Measurements from ENCODE around the gene IFNL2.
"Not testable (repeated sequence)": the region's sequence is repeated elsewhere in the genome, so short reads cannot be mapped to it uniquely, and the experiment has no call there.

IFNL2 gene

DNA sequence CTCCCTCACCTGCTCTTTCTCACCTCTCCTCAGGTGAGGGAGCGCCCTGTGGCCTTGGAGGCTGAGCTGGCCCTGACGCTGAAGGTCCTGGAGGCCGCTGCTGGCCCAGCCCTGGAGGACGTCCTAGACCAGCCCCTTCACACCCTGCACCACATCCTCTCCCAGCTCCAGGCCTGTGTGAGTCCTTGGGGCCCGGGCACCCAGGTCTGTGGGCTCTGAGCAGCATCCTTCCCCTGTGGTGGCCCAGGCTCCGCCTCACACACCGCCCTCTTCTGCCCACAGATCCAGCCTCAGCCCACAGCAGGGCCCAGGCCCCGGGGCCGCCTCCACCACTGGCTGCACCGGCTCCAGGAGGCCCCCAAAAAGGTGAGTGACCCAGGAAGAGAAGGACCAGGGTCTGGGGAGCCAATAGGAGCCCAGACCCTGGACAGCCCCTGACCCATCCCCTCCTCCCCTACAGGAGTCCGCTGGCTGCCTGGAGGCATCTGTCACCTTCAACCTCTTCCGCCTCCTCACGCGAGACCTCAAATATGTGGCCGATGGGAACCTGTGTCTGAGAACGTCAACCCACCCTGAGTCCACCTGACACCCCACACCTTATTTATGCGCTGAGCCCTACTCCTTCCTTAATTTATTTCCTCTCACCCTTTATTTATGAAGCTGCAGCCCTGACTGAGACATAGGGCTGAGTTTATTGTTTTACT lies 29.9 kb downstream of the IFNL2 start:
- no peak for DNase-seq (ENCODE audit: low read depth)

DNA sequence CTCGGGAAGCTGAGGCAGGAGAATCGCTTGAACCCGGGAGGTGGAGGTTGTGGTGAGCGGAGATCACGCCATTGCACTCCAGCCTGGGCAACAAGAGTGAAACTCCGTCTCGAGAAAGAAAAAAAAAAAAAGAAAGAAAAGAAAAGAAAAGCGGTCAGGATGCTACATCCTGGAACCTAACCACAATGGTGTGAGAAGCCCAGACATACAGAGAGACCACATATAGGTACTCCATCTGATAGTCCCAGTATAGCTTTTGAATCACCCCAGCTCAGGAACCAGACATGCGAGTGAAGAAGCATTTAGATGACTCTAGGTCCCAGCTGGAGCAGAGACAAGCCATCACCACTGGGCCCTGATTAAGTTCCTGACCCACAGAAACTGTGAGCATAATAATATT lies 31.2 kb downstream of the IFNL2 start:
- no peak for DNase-seq (ENCODE audit: low read depth)

DNA sequence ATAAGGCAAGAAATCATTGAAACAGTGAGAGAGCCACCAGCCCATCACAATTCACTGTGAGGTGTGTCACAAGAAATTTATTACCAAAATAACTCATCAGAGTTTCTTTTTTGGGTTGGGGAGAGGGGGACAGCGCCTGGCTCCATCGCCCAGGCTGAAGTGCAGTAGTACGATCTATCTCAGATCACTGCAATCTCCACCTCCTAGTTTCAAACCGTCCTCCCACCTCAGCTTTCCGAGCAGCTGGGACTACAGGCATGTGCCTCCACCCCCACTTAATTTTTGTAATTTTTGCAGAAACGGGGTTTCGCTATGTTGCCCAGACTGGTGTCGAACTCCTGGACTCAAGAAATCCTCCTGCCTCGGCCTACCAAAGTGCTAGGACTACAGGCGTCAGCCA lies 31.6 kb downstream of the IFNL2 start:
- DNase-seq (ENCODE audit: low read depth) = no peak

GRCh38 chr19:39301021-39301420 lies 32.8 kb downstream of the IFNL2 start:
- DNase-seq (ENCODE audit: low read depth) = no peak

DNA sequence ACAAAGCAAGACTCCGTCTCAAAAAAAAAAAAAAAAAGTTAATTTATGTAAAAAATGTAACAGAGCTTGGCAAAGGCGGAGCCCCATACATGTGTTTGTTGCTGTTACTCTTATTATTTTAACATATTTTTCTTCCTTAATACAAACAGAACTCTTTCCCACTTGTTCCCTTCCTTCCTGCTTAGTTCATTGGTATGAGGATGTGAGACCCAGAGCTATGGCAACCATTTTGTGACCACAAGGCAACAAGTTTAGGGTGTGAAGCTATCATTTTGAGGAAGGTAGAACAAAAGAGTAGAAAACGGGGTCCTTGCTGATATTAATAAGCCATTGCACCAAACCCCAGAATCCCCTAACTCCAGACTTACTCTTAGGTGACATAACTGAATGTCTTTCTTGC lies 33.4 kb downstream of the IFNL2 start:
- DNase-seq (ENCODE audit: low read depth) = no peak

- no peak for DNase-seq (ENCODE audit: low read depth)
These were observed 35.4 kb downstream of the IFNL2 start for GRCh38 chr19:39303373-39304184.

DNA sequence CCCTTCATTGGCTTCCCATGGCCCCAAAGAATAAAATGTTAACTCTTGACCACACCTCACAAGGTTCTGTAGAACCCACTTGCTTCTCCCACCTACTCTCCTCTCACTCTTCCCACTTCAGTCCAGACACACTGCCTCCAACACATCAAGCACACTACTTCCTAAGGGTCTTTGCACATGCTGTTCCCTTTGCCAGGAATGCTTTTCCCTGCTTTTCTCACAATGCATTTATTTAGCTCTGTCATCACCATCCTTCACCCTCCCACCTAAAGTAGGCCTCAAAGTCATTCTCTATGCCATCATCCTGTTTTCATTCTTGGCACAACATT lies 36.0 kb downstream of the IFNL2 start:
- DNase-seq (ENCODE audit: low read depth) = no peak

GRCh38 chr19:39304701-39305571 lies 36.7 kb downstream of the IFNL2 start:
- no peak for DNase-seq (ENCODE audit: low read depth)

DNA sequence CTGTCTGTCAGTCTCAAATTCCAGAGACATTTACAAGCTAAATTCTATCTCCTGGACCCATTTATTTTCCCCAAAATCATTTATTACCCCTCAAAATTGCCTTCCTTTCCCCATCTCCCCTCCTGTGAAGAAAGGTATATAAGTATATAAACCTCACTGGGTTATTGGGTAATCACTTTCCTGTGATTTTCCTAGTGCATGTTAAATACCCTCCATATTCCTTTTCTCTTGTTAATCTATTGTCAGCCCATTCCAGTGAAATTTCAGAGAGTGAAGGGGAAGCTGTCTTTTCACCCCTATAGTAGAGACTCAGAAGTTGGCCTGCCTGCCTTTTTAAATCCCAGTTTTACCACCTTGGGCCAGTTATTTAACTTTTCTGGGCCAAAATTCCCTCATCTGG lies 37.9 kb downstream of the IFNL2 start:
- DNase-seq (ENCODE audit: low read depth) = no peak

DNA sequence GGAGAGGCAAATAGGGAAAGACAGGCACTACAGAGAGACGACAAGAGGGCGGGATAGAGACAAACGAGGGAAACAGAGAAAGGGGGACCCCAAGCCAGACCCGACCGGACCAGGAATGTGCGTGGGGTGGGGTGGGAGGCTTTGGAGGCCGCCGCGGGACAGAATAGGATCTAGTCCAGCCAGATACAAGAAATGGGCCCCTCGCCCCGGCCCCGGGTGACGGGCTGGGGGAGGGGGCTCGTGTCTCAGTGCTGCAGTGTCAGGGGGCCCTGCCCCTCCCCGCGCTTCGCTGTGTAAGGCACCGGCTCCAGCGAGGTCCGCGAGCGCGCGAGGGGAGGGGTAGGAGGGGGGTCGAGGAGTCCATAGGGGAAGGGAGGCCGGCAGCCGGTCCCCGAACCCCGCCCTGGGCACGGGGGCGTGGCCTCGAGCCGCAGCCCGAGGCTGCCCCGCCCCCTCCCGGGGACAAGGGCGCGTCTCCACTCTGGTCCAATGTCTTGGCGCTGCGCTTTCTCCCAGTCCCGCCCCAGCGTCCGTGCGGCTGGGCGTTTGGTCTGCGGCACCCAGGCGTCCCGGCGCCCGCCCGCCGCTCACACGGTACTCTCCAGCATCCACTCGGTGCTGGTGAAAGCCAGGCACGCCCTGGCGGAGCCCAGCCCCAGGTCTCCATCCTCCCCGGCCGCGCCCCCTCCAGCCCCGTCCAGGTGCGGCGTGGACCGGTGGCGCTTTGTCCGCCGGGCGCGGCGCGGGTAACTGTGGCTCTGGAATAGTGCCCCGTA lies 39.0 kb downstream of the IFNL2 start:
- no peak for DNase-seq (ENCODE audit: low read depth)

DNA sequence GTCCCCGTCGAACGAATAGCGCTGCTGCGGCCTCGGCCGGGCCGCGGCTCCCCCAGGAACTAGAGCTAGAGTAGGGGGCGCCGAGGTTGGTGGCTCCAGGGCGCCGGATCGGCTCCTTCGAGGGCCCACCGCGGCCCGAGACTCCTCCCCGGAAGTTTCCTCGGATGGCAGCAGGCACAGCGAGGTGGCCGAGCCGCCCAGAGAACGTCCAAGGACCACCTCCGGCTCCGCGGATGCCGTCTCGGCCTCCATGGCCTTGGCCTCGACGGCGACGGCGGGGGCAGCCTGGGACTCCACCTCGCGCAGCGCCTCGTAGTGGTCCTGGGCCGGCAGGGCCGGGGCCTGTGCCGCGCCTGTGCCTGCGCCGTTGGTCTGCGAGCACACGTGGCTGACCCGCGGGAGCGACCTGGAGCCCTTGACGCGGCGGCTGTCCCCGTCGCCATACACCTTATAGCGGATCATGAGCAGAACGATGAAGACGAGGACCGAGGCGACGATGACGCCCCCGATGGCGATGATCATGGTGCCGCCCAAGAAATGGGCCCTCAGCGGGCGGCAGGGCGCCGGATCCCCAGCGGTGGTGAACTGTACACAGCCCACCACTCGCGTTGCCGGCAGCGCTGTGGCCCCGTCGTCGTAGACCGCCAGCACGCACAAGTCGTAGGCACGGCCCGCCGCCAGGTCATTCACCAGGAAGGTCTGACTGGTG lies 39.8 kb downstream of the IFNL2 start:
- no peak for DNase-seq (ENCODE audit: low read depth)

DNA sequence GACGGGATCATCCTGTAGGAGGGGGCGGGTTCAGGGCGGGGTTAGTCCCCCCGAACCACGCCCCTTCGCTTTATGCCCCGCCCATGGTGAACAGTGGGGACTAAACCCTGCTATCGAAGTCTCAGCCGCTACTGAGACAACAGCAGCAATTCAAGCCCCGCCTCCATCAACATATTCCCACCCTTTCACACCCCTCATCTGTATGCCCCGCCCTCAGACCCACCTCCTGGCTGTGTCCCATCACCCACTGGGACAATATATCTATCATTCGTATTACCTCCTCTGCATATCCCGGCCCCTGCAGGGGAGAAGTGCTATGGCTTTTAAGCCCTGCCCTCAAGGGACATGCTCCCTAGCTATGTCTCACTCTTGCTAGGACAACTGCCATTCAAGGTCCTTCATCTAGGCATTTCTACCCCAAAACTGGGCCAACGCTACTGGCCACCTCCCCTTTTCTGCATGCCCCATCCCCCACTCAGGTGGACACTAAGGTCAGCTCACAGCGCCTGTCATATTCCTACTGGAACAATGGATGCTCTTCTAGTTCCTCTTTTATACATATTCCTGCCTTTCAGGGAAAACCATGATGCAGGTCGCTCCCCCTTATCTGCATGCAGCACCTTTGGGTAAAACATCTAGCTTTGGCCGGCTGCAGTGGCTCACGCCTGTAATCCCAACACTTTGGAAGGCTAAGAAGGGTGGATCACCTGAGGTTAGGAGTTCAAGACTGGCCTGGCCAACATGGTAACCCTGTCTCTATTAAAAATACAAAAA lies 40.5 kb downstream of the IFNL2 start:
- no peak for DNase-seq (ENCODE audit: low read depth)

DNA sequence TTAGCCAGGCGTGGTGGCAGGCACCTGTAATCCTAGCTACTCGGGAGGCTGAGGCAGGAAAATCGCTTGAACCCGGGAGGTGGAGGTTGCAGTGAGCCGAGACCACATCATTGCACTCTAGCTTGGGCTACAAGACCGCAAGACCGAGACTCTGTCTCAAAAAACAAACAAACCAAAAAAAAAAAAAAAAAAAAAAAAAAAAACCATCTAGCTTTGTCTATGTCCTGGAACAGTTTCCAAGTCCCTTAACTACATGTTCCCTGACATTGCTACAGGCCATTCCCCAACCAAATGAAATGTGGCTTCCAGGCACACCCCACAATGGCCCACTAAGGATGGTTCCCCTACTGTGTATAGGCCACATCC lies 41.1 kb downstream of the IFNL2 start:
- DNase-seq (ENCODE audit: low read depth) = not testable (repeated sequence)

DNA sequence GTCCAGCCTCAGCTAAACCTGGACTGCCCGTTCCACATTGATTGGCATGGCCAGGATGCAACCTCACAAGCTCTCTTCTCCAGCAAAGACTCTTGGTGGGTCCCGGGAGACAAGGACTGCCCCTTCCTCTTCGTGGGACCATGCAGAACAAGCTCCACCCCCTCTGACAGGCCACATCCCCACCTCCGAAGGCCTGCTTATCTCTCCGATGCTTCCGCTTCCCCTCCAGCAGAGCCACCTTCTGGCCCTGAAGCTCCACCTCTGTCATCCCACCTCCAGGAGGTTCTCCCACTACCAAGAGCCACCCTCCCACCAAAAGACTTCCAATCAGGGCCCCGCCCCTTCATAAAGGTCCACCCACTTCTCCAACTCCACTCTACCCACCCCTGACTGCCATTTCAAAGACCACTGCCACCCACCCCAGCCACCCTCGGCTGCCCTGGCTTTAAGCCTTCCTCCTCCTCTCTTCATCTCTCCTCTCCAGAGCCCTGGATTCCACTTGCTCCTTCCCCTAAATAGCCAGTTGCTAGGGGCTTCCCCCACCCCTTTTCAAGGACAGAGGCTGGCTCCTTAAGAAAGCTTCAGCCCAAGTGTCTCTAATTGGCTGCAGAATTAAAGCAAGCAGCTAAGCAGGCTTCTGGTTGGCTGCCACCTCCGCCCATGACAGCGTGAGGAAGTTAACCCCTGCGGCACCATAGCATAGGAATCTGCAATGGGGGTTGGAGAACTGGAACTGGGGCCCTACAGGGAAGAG lies 42.5 kb downstream of the IFNL2 start:
- DNase-seq (ENCODE audit: low read depth) = no peak

- no peak for DNase-seq (ENCODE audit: low read depth)
These were observed 46.0 kb downstream of the IFNL2 start for GRCh38 chr19:39314016-39314728.

GRCh38 chr19:39315933-39316332 lies 47.7 kb downstream of the IFNL2 start:
- DNase-seq (ENCODE audit: low read depth) = no peak

DNA sequence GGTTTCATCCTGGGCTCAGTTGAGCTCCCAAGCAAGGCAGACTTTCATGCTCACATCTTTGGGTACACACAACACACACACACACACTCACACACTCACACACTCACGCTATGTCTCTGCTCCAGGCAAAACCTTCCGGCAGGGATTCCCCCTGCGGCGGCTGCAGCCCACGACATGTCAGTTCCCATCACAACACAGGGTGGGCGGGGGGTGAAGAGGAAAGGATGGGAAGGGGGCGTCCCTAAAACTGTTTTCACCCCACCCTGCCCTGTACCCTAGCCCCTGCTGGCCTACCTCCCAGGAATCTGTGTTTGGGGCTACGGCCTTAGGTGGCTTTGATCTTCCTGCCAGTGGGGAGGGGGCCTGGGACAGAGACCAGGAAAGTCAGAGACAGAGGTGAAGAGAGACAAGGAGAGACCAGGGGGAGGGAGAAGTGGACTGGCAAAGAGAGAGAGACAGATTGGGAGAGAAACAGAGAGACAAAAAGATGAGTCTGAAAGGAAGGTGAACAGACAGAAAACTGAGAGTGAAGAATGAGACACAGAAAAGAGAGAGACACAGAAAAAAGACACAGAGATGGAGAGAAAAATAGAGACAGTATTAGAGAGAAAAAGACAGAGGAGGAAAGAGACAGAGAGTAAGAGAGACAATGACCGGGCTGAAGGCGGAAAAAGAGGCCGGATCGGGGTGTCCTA lies 48.6 kb downstream of the IFNL2 start:
- DNase-seq (ENCODE audit: low read depth) = no peak

- DNase-seq (ENCODE audit: low read depth) = no peak
These were observed 49.3 kb downstream of the IFNL2 start for GRCh38 chr19:39317476-39317875.

GRCh38 chr19:39318071-39318470 lies 49.9 kb downstream of the IFNL2 start:
- no peak for DNase-seq (ENCODE audit: low read depth)
